A673 (cell line): ENCODE results near the gene MTR.

Source experiments
- EZH2 ChIP-seq: fragments of 200-600 bp; sonication (generic); IDR thresholded peaks from 2 replicates; pipeline ENCODE4 v1.6.1; 2017; ENCODE audit warnings: borderline replicate concordance, low read depth, mild to moderate bottlenecking, mixed read lengths, antibody characterized with exemption, low read length; ENCODE audit not compliant: poor library complexity, severe bottlenecking
- TF ChIP-seq, protein P1 (sequence below): fragments of 300-800, 200-600 bp; sonication (generic); conservative IDR thresholded peaks from 2 replicates; pipeline ENCODE4 v1.5.1; 2017; ENCODE audit warnings: low read depth, mild to moderate bottlenecking, antibody characterized with exemption, low read length, moderate library complexity, mixed read lengths

DNA sequence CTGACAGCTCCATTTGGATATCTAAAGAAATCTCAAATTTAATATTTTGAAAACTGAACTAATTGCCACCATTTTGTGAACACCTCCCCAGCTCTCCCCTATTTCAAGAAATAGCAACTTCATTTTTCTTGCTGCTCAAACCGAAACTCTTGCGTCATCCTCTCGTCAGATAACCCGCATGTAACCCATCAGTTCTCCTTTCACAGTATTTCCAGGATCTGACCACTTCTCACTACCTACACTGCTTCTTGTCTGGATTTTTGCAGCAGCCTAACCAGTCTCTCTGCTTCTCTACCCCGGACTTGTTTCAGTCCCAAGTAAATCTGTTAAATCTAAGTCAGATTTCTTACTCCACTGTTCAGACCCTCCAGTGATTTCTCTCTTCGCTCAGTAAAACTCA lies 75.6 kb downstream of the MTR start:
- TF ChIP-seq, protein P1, sequence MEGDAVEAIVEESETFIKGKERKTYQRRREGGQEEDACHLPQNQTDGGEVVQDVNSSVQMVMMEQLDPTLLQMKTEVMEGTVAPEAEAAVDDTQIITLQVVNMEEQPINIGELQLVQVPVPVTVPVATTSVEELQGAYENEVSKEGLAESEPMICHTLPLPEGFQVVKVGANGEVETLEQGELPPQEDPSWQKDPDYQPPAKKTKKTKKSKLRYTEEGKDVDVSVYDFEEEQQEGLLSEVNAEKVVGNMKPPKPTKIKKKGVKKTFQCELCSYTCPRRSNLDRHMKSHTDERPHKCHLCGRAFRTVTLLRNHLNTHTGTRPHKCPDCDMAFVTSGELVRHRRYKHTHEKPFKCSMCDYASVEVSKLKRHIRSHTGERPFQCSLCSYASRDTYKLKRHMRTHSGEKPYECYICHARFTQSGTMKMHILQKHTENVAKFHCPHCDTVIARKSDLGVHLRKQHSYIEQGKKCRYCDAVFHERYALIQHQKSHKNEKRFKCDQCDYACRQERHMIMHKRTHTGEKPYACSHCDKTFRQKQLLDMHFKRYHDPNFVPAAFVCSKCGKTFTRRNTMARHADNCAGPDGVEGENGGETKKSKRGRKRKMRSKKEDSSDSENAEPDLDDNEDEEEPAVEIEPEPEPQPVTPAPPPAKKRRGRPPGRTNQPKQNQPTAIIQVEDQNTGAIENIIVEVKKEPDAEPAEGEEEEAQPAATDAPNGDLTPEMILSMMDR, result no peak
- TF ChIP-seq EZH2, result no peak
